Fibroblast of skin of back (primary cell): ENCODE measurements around the gene NBPF12.
"Not testable (repeated sequence)": the region's sequence is repeated elsewhere in the genome, so short reads cannot be mapped to it uniquely, and the experiment has no call there.

Experiments used
- DNase-seq: peaks from one replicate; pipeline ENCODE4 v3.0.0-alpha.2; 2013

Gene NBPF12

DNA sequence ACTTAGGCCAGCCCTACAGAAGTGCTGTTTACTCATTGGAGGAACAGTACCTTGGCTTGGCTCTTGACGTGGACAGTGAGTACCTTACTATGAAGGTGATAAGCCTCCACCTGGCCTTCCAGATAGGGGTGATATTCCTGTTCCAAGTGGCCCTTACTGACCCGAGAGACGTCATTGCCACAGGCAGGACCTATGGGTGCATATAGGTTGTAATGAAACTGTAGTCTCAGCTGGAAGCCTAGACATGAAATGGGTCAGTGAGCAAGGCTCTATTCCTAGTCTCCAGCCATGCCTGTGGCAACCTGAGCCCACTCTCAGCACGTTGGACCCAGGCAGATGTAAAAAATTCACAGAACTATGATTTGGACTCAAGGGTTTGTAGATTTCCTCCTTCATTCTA lies 48.3 kb downstream of the NBPF12 start:
- DNase-seq: not testable (repeated sequence)

DNA sequence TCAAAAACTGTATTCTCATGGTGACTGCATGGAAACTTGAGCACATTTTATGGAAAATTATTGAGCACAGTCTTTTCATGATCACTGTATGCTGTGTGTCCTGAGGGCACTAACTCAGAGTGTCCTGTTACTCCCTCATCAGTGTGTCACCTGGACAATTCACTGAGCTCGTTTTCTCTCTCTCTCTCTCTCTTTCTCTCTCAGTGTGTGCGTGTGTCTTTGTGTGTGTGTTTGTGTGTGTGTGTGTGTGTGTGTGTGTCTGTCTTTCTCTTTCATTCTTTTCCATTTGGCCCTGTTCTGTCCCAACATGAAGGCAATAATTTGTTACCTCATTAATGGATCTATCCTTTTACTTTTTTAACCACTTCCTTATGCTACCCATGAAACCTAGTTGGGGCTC lies 49.4 kb downstream of the NBPF12 start:
- not testable (repeated sequence) for DNase-seq

- DNase-seq: peak; percentile 6
Observed at GRCh38 chr1:146989455-146989854, 51.3 kb downstream of the NBPF12 start.

- not testable (repeated sequence) for DNase-seq
Observed at GRCh38 chr1:147008495-147008894, 70.4 kb downstream of the NBPF12 start.

DNA sequence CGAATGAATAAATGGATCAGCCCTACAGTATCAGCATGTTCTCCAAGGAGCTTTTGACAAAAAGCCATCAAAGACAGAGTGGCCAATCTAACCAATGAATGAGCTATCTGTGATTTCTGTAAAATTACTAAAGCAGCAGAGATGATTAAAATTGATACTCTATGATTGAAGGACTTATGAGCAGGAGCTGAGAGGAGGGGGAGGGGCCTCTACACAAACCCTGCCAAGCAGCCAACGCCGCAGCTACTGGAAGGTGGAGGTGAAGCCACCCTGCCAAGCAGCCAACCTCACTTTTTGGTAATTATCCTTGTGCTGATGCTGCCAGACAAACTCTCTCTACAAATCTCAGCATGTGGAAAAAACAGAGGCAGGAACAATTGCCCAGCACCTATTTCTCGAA lies 88.9 kb downstream of the NBPF12 start:
- DNase-seq: not testable (repeated sequence)

GRCh38 chr1:147030066-147030653 lies 92.0 kb downstream of the NBPF12 start:
- not testable (repeated sequence) for DNase-seq

- no peak for DNase-seq
Observed at GRCh38 chr1:147039916-147040315, 101.8 kb downstream of the NBPF12 start.

- not testable (repeated sequence) for DNase-seq
Observed at GRCh38 chr1:147042891-147043290, 104.8 kb downstream of the NBPF12 start.

- DNase-seq: not testable (repeated sequence)
Observed at GRCh38 chr1:147044511-147044910, 106.4 kb downstream of the NBPF12 start.
